ENCODE measurements around the gene SCGB1D2.

The SCGB1D2 gene

DNA sequence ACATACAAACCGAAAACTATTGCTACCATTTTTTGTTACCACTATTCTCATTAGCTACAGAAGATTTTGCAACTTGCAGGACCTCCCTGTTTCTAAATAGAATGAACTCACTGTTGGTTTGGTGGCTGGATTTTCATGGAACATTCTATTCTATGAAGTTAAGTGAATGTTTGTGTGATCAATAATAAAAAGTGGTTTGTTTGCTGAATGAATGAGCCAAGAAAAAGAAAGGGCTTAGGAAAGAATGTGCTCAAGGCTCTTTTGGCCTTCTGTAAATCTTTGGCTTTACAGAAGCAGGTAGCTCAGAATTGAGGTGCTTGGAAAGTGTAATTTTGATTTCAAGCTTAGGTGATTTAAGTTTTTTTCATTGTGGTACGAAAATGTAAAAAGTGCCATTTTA, 5.9 kb upstream of the SCGB1D2 start:
- DNase-seq (ENCODE audit: low read depth): no peak
- TF ChIP-seq, protein P1, sequence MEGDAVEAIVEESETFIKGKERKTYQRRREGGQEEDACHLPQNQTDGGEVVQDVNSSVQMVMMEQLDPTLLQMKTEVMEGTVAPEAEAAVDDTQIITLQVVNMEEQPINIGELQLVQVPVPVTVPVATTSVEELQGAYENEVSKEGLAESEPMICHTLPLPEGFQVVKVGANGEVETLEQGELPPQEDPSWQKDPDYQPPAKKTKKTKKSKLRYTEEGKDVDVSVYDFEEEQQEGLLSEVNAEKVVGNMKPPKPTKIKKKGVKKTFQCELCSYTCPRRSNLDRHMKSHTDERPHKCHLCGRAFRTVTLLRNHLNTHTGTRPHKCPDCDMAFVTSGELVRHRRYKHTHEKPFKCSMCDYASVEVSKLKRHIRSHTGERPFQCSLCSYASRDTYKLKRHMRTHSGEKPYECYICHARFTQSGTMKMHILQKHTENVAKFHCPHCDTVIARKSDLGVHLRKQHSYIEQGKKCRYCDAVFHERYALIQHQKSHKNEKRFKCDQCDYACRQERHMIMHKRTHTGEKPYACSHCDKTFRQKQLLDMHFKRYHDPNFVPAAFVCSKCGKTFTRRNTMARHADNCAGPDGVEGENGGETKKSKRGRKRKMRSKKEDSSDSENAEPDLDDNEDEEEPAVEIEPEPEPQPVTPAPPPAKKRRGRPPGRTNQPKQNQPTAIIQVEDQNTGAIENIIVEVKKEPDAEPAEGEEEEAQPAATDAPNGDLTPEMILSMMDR (conservative IDR thresholded peaks at IDR 0.05; ENCODE audit: low read depth, low read length): no peak
- H3K4me3 ChIP-seq (ENCODE audit: low read depth, low read length): no peak overlapping the region

DNA sequence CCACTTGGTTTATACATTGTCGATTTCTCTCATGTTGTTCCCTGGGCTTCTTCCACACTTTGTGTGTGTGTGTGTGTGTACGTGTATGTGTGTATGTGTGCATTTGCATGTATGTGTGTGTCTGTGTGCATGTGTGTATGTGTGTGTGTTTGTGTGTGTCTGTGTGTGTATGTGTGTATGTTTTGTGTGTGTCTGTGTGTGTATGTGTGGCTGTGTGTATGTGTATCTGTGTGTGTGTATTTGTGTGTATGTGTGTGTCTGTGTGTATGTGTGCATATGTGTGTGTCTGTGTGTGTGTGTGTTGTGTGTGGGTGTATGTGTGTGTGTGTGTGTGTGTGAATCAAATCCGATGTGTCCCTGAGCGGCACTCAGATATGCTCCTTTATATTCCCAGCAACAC, 4.5 kb upstream of the SCGB1D2 start:
- H3K4me3 ChIP-seq (ENCODE audit: low read depth, low read length): no peak overlapping the region
- TF ChIP-seq, protein P1 (conservative IDR thresholded peaks at IDR 0.05; ENCODE audit: low read depth, low read length): no peak
- DNase-seq (ENCODE audit: low read depth): no peak

DNA sequence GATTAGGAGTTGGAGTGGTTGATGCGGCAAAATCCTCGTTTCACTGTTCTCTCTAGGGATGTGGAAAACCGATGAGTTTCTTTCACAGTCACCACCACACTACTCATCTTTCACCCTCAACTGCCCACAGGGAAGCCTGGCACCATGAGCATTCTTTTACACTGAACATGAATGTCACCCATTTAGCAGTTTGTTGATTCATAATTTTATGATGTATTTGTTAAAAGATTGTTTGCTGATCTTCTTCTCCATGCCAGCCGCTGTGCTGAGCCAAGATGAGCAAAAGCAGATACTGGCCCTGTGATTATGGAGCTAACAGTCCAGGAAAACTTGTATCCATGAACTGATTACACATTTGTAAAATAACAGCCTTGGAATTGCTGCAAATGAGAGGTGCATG, 3.9 kb upstream of the SCGB1D2 start:
- H3K4me3 ChIP-seq (ENCODE audit: low read depth, low read length): no peak overlapping the region
- no peak for DNase-seq (ENCODE audit: low read depth)
- TF ChIP-seq, protein P1 (conservative IDR thresholded peaks at IDR 0.05; ENCODE audit: low read depth, low read length): no peak

DNA sequence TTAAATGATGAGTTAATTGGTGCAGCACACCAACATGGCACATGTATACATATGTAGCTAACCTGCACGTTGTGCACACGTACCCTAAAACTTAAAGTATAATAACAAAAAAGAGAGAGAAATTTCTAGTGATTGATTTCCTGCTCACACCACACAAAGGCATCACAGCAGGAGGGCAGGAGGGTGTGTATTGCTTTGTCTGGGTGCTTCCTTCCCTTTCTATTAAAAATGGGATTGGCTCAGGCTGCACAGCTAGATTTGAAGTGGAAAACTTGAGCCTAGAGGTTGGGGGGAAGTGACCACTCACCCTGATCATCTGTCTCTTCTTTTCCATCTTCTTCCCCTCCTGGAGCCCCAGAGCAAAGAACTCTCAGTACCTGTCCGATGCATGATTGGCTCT, 944 bp upstream of the SCGB1D2 start:
- DNase-seq (ENCODE audit: low read depth): no peak
- TF ChIP-seq, protein P1 (conservative IDR thresholded peaks at IDR 0.05; ENCODE audit: low read depth, low read length): no peak
- H3K4me3 ChIP-seq (ENCODE audit: low read depth, low read length): no peak overlapping the region

DNA sequence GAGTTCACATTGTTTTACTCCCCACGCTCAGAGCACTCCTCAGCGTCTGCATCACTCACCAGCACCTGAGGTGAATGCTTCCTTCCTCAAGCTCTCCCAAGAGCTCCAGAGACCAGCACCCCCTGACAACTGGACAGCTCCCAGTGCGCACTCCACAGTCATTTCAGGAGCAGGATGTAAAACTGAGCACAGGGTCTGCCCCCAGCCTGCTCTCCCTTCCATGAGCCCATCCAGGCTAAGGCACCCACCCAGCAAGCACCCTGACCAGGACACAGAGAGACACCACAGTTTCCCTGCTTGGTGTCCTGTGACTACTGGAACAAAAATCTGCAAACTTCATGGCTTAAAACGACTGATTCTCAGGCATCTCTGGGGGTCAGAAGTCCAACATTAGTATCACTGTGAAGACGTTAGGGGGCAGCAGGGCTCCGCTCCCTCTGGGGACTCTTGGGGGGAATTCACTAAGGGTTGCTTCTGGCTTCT, 3.3 kb downstream of the SCGB1D2 start:
- TF ChIP-seq, protein P1 (conservative IDR thresholded peaks at IDR 0.05; ENCODE audit: low read depth, low read length): peak; percentile 32
- H3K4me3 ChIP-seq (ENCODE audit: low read depth, low read length): no peak overlapping the region
- DNase-seq (ENCODE audit: low read depth): peak; percentile 58

DNA sequence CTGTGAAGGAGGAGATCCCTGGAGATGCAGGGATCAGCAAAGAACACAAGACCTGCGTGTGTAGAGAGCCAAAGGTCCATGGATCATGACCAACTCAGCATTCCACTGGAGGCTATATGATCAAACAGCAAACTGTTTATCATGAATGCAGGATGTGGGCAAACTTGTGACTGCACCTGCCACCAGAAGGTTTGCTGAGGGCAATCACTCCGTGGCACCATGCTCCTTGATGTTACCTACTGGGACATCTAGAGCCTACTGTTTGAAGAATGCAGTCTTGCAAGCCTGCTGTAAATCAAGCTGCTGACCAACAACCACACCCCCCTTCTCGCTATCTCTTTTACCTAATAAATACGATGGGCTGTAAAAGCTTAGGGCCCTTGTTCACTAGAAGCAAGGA, 9.7 kb downstream of the SCGB1D2 start:
- no peak for DNase-seq (ENCODE audit: low read depth)
- TF ChIP-seq, protein P1 (conservative IDR thresholded peaks at IDR 0.05; ENCODE audit: low read depth, low read length): no peak
- H3K4me3 ChIP-seq (ENCODE audit: low read depth, low read length): no peak overlapping the region

DNA sequence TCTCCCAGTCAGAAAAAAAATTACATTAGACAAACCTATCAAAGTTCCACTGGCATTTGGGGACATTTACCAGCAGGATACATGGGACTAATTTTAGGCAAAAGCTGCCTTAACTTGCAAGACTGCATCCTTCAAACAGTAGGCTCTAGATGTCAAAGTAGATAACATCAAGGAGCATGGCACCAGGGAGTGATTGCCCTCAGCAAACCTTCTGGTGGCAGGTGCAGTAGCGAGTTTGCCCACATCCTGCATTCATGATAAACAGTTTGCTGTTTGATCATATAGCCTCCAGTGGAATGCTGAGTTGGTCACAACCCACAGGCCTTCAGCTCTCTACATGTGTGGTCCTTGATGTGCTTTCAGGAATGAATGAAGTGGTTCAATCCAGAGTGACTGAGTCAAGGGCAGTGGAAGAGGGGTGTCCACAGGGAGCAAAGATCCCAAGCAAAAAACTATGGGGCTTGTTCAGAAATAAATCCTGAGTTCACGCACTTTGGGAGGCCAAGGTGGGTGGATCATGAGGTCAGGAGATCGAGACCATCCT, 12.0 kb downstream of the SCGB1D2 start:
- TF ChIP-seq, protein P1 (conservative IDR thresholded peaks at IDR 0.05; ENCODE audit: low read depth, low read length): no peak
- no peak for DNase-seq (ENCODE audit: low read depth)

More for the DNA sequence above, 12.0 kb downstream of the SCGB1D2 start:
- H3K4me3 ChIP-seq (ENCODE audit: low read depth, low read length): no peak overlapping the region

Data from choroid plexus epithelial cell (primary cell).